ENCODE data around the gene ERCC8. TPM values are rescaled to one million over a fixed set of nuclear protein-coding genes. Genes with fewer than 3 reads are reported as not detected.
A peak's percentile ranks its signal among the peaks of the same experiment; 100 is the strongest.
"Not testable (repeated sequence)": the region's sequence is repeated elsewhere in the genome, so short reads cannot be mapped to it uniquely, and the experiment has no call there.

The ERCC8 gene, protein sequence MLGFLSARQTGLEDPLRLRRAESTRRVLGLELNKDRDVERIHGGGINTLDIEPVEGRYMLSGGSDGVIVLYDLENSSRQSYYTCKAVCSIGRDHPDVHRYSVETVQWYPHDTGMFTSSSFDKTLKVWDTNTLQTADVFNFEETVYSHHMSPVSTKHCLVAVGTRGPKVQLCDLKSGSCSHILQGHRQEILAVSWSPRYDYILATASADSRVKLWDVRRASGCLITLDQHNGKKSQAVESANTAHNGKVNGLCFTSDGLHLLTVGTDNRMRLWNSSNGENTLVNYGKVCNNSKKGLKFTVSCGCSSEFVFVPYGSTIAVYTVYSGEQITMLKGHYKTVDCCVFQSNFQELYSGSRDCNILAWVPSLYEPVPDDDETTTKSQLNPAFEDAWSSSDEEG
- total RNA-seq (32.8 TPM), polyA plus RNA-seq (6.5 TPM)

DNA sequence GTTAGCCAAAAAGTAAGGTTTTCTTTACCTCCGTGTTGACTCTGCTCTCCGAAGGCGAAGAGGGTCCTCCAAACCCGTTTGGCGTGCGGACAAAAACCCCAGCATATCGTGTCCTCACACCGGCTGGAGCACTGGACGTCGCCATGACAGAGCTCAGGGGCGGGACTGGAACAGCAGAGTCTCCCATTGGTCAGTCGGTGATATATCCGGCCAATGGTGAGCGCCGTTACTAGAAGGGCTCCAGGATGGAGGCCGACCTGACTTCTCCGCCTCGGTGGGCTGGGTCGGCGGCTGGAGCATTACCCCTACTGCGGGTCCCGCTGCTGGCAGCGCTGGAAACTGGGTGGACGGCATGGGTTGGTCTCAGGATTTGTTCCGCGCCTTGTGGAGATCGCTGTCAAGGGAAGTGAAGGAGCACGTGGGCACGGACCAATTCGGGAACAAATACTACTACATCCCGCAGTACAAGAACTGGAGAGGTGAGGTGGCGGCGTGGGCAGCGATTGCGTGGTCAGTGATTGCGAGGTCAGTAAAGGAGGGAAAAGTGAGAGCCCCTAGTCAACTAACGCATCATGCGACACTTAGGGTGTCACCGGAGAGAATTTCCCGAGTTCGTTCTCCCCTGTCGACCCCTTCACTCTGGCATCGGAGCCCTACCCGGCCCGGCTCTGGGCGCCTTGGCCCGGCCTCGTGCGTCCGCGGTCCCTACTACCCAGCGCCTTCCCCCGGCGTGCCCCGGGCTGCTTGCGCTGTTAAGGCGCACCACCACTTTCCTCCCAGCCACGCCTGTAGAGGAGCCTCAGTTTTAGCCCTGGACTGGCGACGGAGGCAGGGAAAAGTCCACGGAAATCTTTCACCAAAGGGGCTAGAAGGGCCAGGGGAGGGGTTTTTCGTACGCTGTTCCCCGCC lies at the start of gene ERCC8, which contains the start of gene NDUFAF2:
ERCC8 (minus strand) TSS at position 167 of the 909 bp plus-strand sequence; CDS start at position 105, 62 bp downstream.
NDUFAF2 (plus strand) TSS at position 302 of the 909 bp plus-strand sequence; CDS start at position 353, 51 bp downstream.
- Histone ChIP-seq H3K4me1 (ENCODE audit: insufficient read depth) (peaks cover 2% of the 10 kb centered on the region), H3K27ac (ENCODE audit: low read depth) (peak within 1 kb of the TSS; percentile 61), H3K4me3 (ENCODE audit: low read depth, low read length) (peak within 1 kb of the TSS; percentile 66), H3K36me3 (ENCODE audit: insufficient read depth) (no peaks in the 10 kb centered on the region)
- WGBS, result 2% methylated on average over 64 of the region's 64 CpGs
- peak; percentile 91 for DNase-seq (ENCODE audit: extremely low spot score)

DNA sequence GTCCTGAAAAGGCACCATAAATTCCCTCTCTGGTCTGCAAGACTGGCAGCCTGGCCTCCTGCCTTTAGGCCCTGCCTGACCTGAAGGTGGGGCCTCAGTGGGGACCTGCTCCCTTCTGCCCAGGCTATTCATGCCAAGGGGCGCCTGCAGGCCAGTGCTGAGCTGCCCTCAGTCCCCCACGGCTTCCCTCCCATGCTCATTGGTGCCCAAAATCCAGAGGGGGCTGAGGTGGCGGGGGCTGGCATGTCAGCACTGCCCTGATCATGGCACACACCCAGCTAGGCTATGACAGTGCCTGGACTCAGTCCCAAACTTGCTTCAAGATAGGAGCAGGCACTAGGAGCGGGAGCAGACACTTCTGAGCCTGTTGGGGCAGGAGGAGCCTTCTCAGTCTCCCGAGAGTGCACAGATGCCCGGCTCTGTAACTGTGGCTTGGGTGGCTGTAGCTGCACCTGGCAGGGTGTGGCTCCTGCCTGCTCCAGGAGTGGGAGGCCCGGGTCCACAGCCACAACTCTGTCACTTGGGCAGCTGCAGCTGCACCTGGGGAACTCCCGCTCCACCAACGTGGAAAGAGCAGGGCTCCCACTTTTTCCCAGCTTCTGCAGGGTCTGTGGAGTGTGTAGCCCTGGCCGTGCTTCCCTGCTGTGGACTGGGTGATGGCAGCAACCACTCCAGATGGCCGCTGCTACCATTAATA lies 49.2 kb upstream of the ERCC8 start:
- H3K27ac ChIP-seq (ENCODE audit: low read depth), result no peak overlapping the region

DNA sequence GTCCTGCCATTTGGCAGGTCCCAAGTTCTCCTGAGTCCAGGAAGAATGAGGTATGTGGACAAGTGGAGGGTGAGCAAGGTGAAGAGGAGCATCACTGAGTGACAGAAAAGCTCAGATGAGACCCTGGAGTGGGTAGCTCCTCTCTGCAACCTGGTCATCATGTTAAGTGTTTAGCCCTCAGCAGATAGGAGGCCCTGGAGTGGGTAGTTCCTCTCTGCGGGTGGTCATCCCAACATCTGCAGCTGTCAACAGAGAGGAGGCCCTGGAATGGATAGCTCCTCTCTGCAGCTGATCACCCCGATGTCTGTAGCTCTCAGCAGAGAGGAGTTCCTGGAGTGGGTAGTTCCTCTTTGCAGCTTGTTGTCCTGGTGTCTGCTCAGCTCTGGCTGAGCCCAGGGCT lies 48.6 kb upstream of the ERCC8 start:
- no peak for DNase-seq (ENCODE audit: extremely low spot score)
- Histone ChIP-seq H3K4me3 (ENCODE audit: low read depth, low read length) (no peak overlapping the region), H3K27ac (ENCODE audit: low read depth) (no peak overlapping the region), H3K36me3 (ENCODE audit: insufficient read depth) (no peaks in the 10 kb centered on the region), H3K4me1 (ENCODE audit: insufficient read depth) (no peaks in the 10 kb centered on the region)
- 96% methylated on average over 2 of the region's 2 CpGs for WGBS

More for the DNA sequence above, 49.2 kb upstream of the ERCC8 start:
- 89% methylated on average over 11 of the region's 11 CpGs for WGBS
- H3K4me3 ChIP-seq (ENCODE audit: low read depth, low read length), result no peak overlapping the region
- no peaks in the 10 kb centered on the region for H3K36me3 ChIP-seq (ENCODE audit: insufficient read depth)
- no peaks in the 10 kb centered on the region for H3K4me1 ChIP-seq (ENCODE audit: insufficient read depth)
- no peak for DNase-seq (ENCODE audit: extremely low spot score)

DNA sequence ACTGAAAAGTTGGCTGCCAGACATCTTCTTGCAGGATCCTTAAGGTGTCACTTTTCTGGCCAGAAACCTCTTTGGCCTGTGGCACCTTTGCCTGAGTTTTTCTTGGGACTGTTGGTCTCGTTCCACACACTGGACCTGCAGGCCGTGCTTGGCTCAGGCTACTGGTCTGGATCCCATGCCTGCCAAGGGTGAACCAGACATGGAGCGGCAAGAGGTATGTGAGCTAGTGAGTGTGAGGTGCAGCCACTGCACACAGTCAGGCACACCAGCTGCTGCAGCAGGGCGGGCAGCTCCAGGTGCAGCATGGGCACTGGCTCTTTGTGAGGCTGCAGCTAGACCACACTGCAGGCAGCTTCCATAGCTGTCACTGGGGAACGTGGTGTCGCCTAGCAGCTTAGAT lies 48.0 kb upstream of the ERCC8 start:
- DNase-seq (ENCODE audit: extremely low spot score), result no peak
- no peak overlapping the region for H3K27ac ChIP-seq (ENCODE audit: low read depth)
- WGBS, result 94% methylated on average over 6 of the region's 6 CpGs

DNA sequence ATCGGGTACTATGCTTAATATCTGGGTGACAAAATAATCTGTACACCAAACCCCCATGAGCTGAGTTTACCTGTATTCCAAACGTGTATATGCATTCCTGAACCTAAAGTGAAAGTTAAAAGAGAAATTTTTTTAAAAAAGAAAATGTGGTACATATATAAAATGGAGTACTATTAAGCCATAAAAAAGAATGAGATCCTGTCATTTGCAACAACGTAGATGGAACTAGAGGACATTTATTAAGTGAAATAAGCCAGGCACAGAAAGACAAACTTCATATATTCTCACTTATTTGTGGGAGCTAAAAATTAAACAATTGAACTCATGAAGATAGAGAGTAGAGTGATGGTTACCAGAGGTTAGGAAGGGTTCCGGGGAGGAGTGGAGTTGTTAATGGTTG lies 44.9 kb upstream of the ERCC8 start:
- Histone ChIP-seq H3K4me3 (ENCODE audit: low read depth, low read length) (no peak overlapping the region), H3K27ac (ENCODE audit: low read depth) (no peak overlapping the region), H3K36me3 (ENCODE audit: insufficient read depth) (no peaks in the 10 kb centered on the region), H3K4me1 (ENCODE audit: insufficient read depth) (no peaks in the 10 kb centered on the region)
- DNase-seq (ENCODE audit: extremely low spot score), result no peak
- 78% methylated on average over 4 of the region's 4 CpGs for WGBS

More for the DNA sequence above, 48.0 kb upstream of the ERCC8 start:
- Histone ChIP-seq H3K4me3 (ENCODE audit: low read depth, low read length) (no peak overlapping the region), H3K4me1 (ENCODE audit: insufficient read depth) (no peaks in the 10 kb centered on the region), H3K36me3 (ENCODE audit: insufficient read depth) (no peaks in the 10 kb centered on the region)

DNA sequence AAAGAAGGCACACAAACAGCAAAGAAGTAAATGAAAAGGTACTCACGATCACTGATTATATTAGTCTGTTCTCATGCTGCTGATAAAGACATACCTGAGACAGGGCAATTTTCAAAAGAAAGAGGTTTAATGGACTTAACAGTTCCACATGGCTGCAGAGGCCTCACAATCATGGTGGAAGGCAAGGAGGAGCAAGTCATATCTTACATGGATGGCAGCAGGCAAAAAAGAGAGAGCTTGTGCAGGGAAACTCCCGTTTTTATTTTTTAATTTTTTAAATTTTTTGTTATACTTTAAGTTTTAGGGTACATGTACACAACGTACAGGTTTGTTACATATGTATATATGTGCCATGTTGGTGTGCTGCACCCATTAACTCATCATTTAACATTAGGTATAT lies 37.3 kb upstream of the ERCC8 start:
- not testable (repeated sequence) for H3K4me3 ChIP-seq (ENCODE audit: low read depth, low read length); DNase-seq (ENCODE audit: extremely low spot score); H3K27ac ChIP-seq (ENCODE audit: low read depth); H3K36me3 ChIP-seq (ENCODE audit: insufficient read depth); H3K4me1 ChIP-seq (ENCODE audit: insufficient read depth)
- WGBS, result 94% methylated on average over 3 of the region's 3 CpGs

DNA sequence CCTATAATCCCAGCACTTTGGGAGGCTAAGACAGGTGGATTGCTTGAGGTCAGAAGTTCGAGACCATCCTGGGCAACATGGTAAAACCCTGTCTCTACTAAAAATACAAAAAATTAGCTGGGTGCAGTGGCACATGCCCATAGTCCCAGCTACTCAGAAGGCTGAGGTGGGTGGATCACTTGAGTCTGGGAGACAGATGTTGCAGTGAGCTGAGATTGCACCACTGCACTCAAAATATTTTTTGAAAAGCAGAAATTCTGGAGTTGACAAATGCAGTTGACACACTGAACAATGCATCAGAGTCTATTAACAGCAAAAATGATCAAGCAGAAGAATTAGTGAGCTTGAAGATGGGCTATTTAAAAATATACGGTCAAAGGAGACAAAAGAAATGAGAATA lies 35.6 kb upstream of the ERCC8 start:
- no peak for DNase-seq (ENCODE audit: extremely low spot score)
- Histone ChIP-seq H3K4me1 (ENCODE audit: insufficient read depth) (no peaks in the 10 kb centered on the region), H3K36me3 (ENCODE audit: insufficient read depth) (no peaks in the 10 kb centered on the region), H3K27ac (ENCODE audit: low read depth) (no peak overlapping the region), H3K4me3 (ENCODE audit: low read depth, low read length) (no peak overlapping the region)
- WGBS, result 96% methylated on average over 2 of the region's 2 CpGs

DNA sequence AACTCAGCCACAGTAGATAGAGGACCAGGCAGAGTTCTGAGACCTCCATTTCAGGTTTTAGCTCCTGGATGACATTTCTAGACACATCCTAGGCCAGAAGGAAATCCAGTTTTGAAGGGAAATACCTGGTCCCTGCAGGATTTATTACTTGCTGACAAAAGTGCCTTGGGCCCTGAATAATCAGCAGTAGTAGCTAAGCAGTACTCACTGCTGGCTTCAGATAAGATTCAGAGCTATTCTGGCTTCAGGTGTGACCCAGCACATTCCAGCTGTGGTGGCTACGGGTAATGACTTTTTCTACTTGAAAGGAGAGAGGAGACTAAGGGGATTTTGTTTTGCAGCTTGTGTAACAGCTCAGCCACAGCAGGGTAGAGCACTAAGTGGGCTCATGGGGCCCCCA lies 34.1 kb upstream of the ERCC8 start:
- Histone ChIP-seq H3K4me1 (ENCODE audit: insufficient read depth) (no peaks in the 10 kb centered on the region), H3K27ac (ENCODE audit: low read depth) (no peak overlapping the region), H3K36me3 (ENCODE audit: insufficient read depth) (no peaks in the 10 kb centered on the region), H3K4me3 (ENCODE audit: low read depth, low read length) (no peak overlapping the region)
- 68% methylated on average over 1 of the region's 1 CpG for WGBS
- DNase-seq (ENCODE audit: extremely low spot score), result no peak

DNA sequence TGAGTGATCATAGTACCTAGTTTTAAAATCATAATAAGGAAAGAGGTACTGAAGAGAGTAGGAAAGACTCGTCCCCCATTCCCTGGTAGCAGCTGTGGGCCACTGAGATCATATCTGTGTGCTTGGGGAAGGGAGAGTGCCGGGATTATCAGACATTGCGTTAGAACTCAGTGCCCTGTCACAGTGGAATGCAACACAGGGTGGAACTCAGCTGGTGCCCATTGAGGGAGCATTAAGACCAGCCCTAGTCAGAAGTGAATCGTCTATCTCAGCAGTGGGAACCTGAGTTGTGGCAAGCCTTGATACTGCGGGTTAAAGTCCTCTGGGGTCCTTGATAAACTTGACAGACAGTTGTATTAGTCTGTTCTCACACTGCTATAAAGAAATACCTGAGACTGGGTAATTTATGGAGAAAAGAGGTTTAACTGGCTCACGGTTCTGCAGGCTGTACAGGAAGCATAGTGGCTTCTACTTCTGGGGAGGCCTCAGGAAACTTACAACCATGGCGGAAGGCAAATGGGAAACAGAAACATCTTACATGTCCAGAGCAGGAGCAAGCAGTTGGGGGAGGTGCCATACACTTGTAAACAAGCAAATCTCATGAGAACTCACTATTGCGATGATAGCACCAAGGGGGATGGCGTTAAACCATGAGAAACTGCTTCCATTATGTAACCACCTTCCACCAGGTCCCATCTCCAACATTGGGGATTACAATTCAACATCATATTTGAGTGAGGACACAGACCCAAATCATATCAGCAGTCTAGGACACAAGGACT lies 33.3 kb upstream of the ERCC8 start:
- WGBS, result 73% methylated on average over 9 of the region's 9 CpGs
- no peak overlapping the region for H3K4me3 ChIP-seq (ENCODE audit: low read depth, low read length)
- H3K4me1 ChIP-seq (ENCODE audit: insufficient read depth), result no peaks in the 10 kb centered on the region
- H3K27ac ChIP-seq (ENCODE audit: low read depth), result no peak overlapping the region
- no peak for DNase-seq (ENCODE audit: extremely low spot score)
- no peaks in the 10 kb centered on the region for H3K36me3 ChIP-seq (ENCODE audit: insufficient read depth)

DNA sequence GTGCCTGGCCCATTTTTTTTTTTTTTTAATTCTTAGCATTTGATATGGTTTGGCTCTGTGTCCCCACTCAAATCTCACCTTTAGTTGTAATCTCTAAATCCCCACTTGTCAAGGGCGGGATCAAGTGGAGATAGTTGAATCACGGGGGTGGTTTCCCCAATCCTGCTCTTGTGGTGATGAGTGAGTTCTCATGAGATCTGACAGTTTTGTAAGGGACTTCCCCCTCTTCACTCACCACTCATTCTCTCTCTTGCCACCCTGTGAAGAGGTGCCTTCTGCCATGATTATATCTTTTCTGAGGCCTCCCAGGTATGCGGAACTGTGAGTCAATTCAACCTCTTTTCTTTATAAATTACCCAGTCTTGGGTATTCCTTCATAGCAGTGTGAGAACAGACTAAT lies 27.4 kb upstream of the ERCC8 start:
- no peaks in the 10 kb centered on the region for H3K4me1 ChIP-seq (ENCODE audit: insufficient read depth)
- H3K4me3 ChIP-seq (ENCODE audit: low read depth, low read length), result no peak overlapping the region
- WGBS, result 80% methylated on average over 3 of the region's 3 CpGs
- H3K27ac ChIP-seq (ENCODE audit: low read depth), result no peak overlapping the region
- H3K36me3 ChIP-seq (ENCODE audit: insufficient read depth), result no peaks in the 10 kb centered on the region
- DNase-seq (ENCODE audit: extremely low spot score), result no peak

DNA sequence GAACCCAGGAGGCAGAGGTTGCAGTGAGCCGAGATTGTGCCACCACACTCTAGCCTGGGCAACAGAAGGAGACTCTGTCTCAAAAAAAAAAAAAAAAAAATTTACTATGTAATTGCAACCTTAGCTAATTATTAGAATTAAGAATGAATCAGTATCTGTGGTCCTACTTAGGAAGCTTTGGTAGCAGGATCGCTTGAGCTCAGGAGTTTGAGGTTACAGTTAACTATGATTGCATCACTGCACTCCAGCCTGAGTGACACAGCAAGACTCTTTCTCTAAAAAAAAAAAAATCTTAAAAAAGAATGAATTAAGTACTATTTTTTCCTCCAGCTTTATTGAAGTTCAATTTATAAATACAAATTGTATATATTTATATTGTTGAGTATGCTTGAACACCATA lies 16.8 kb upstream of the ERCC8 start:
- no peak for DNase-seq (ENCODE audit: extremely low spot score)
- Histone ChIP-seq H3K27ac (ENCODE audit: low read depth) (no peak overlapping the region), H3K4me3 (ENCODE audit: low read depth, low read length) (no peak overlapping the region), H3K36me3 (ENCODE audit: insufficient read depth) (no peaks in the 10 kb centered on the region), H3K4me1 (ENCODE audit: insufficient read depth) (no peaks in the 10 kb centered on the region)
- 93% methylated on average over 2 of the region's 2 CpGs for WGBS

DNA sequence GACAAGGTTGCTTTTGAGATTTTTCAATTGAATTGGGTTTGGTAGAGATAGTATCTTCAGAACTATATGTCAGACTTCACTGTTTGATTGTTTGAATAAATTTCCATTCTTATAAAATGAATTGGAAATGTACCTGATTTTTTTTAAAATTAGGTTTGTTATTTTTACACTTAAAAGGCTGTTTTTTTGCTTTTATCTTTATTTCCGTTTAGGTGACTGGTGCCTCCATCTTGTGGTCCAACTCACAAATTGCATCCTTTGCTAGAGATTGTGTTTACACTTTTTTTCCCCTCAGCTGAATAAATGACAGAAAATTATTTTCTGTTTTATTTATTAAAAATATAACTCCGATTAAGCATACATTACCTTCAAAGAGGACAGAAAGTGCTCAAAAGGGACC lies 15.7 kb upstream of the ERCC8 start:
- H3K27ac ChIP-seq (ENCODE audit: low read depth), result no peak overlapping the region
- H3K36me3 ChIP-seq (ENCODE audit: insufficient read depth), result no peaks in the 10 kb centered on the region
- no peaks in the 10 kb centered on the region for H3K4me1 ChIP-seq (ENCODE audit: insufficient read depth)
- DNase-seq (ENCODE audit: extremely low spot score), result no peak
- WGBS, result 46% methylated on average over 2 of the region's 2 CpGs
- no peak overlapping the region for H3K4me3 ChIP-seq (ENCODE audit: low read depth, low read length)

DNA sequence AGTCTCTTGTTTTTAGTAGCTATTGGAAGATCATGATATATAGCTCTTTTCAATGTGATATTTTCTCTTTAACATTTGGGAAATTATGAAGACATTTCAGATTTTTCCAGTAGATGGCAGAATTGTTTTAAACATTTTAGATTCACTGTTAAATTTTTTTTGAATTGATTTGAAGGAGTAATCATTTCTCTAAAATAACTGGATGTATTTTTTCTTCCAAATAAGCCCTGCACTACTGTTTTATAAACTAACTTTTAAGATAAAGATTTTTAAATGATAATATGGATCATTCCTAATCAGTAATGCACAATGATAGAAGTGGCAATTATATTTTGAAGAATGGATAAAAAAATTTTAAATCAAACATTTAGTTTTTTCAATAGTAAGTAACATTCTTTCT lies 14.3 kb upstream of the ERCC8 start:
- DNase-seq (ENCODE audit: extremely low spot score), result no peak
- no peaks in the 10 kb centered on the region for H3K4me1 ChIP-seq (ENCODE audit: insufficient read depth)
- H3K36me3 ChIP-seq (ENCODE audit: insufficient read depth), result no peaks in the 10 kb centered on the region
- no peak overlapping the region for H3K27ac ChIP-seq (ENCODE audit: low read depth)
- H3K4me3 ChIP-seq (ENCODE audit: low read depth, low read length), result no peak overlapping the region

Measured in urinary bladder (tissue), 4 donors.